OCI-LY7 (cell line): ENCODE measurements around the gene ABLIM1. TPM values are rescaled to one million over a fixed set of nuclear protein-coding genes. Genes with fewer than 3 reads are reported as not detected.

Experiments used
- BruUV-seq: library from RNA; stranded (reverse); fragments of 400-500 nt; replicated peaks from 2 replicates; lab custom pipeline; 2021; lab: Mats Ljungman, UMichigan
- CTCF ChIA-PET: fragments of 300-600 bp; sonication (Branson Sonifier 250); formaldehyde crosslinking; loops from one replicate; lab custom pipeline; 2022; ENCODE audit warnings: antibody characterized with exemption; ENCODE audit not compliant: unreplicated experiment; lab: Charles Lee
- POLR2A ChIA-PET: fragments of 300-600 bp; sonication (Branson Sonifier 250); formaldehyde crosslinking; loops from one replicate; lab custom pipeline; 2022; ENCODE audit warnings: antibody characterized with exemption; lab: Charles Lee
- DNase-seq: peaks from one replicate; pipeline ENCODE4 v3.0.0-alpha.2; 2015; ENCODE audit warnings: low spot score
- H2AFZ ChIP-seq: fragments of 200-600 bp; sonication (generic), shearing (Covaris generic); 2 replicates; pipeline ENCODE4 v1.6.1; 2014; ENCODE audit warnings: mild to moderate bottlenecking, antibody characterized with exemption, low read length, moderate library complexity
- H3K27ac ChIP-seq: fragments of 200-600 bp; sonication (generic); 2 replicates; pipeline ENCODE4 v1.5.1; 2014; ENCODE audit warnings: mixed run types, low read depth, mild to moderate bottlenecking, moderate library complexity, low read length, inconsistent platforms; ENCODE audit not compliant: poor library complexity, severe bottlenecking
- H3K36me3 ChIP-seq: fragments of 200-600 bp; sonication (generic); 2 replicates; pipeline ENCODE4 v1.6.1; 2014; ENCODE audit warnings: mild to moderate bottlenecking, antibody characterized with exemption, low read length, moderate library complexity, mixed read lengths; ENCODE audit not compliant: insufficient read depth
- H3K4me1 ChIP-seq: fragments of 200-600 bp; sonication (generic); 2 replicates; pipeline ENCODE4 v1.5.1; 2014; ENCODE audit warnings: mild to moderate bottlenecking, low read length; ENCODE audit not compliant: insufficient read depth, poor library complexity, severe bottlenecking
- H3K4me2 ChIP-seq: fragments of 200-600 bp; sonication (generic); 2 replicates; pipeline ENCODE4 v1.6.1; 2014; ENCODE audit warnings: mild to moderate bottlenecking, low read length
- H3K4me3 ChIP-seq: fragments of 200-600 bp; sonication (generic); 2 replicates; pipeline ENCODE4 v1.5.1; 2014; ENCODE audit warnings: mild to moderate bottlenecking, low read depth, low read length; ENCODE audit not compliant: poor library complexity, severe bottlenecking
- H3K79me2 ChIP-seq: fragments of 200-600 bp; sonication (generic); 2 replicates; pipeline ENCODE4 v1.6.1; 2016; ENCODE audit warnings: low read depth, mild to moderate bottlenecking, low read length, moderate library complexity, mixed read lengths; ENCODE audit not compliant: insufficient read depth
- H3K9me2 ChIP-seq: fragments of 200-600 bp; sonication (generic); 2 replicates; pipeline ENCODE4 v1.6.1; 2016; ENCODE audit warnings: mild to moderate bottlenecking, low read length, mixed read lengths; ENCODE audit not compliant: insufficient read depth
- H3K9me3 ChIP-seq: fragments of 200-600 bp; sonication (generic); 2 replicates; pipeline ENCODE4 v1.6.1; 2014; ENCODE audit warnings: mild to moderate bottlenecking, mixed run types, low read length, mixed read lengths
- H4K20me1 ChIP-seq: fragments of 200-600 bp; sonication (generic); 2 replicates; pipeline ENCODE4 v1.6.1; 2014; ENCODE audit warnings: mild to moderate bottlenecking, antibody characterized with exemption, low read length, moderate library complexity, mixed read lengths; ENCODE audit not compliant: insufficient read depth
- CTCF ChIP-seq: fragments of 200-600 bp; sonication (generic); conservative IDR thresholded peaks from 2 replicates; pipeline ENCODE4 v1.5.1; 2014; ENCODE audit warnings: mild to moderate bottlenecking, antibody characterized with exemption, low read length, moderate library complexity, mixed read lengths
- EZH2phosphoT487 ChIP-seq: fragments of 200-600 bp; sonication (generic); IDR thresholded peaks from 2 replicates; pipeline ENCODE4 v1.6.1; 2018; ENCODE audit warnings: low read depth, borderline replicate concordance, mild to moderate bottlenecking, mixed run types, antibody characterized with exemption, low read length, moderate library complexity, mixed read lengths
- intact Hi-C: fragments of 100-400 bp; cut with micrococcal nuclease; formaldehyde crosslinking; loops from one replicate; pipeline ENCODE4 v1.10.0; 2022; ENCODE audit not compliant: unreplicated experiment
- total RNA-seq, 2 experiments: library from RNA; depleted of rRNA in 1 of 2; stranded (reverse); fragments of >200 nt in 1 of 2; shearing (Covaris generic) in 1 of 2; gene quantifications; 2 replicates each; pipeline ENCODE4 v1.2.3, GENCODE V29; 2014 to 2022

Gene ABLIM1
- total RNA-seq, 2 experiments from 2014 or later: 94.2 to 268 TPM

- H4K20me1 ChIP-seq: no peaks in the 10 kb centered on the region
- H3K36me3 ChIP-seq: no peaks in the 10 kb centered on the region
- no peak overlapping the region for H3K27ac ChIP-seq
- H3K9me3 ChIP-seq: no peaks in the 10 kb centered on the region
- POLR2A ChIA-PET: interaction anchor here (1.5 kb wide), 1 partner anchor 16 kb away, joined by 3 read pairs; no protein-coding TSS in a partner anchor
- no peaks in the 10 kb centered on the region for H3K79me2 ChIP-seq
- BruUV-seq: no TSS peak
- CTCF ChIA-PET: no interaction called here
- H3K4me2 ChIP-seq: no peak overlapping the region
- no peaks in the 10 kb centered on the region for H3K4me1 ChIP-seq
- H2AFZ ChIP-seq: no peak overlapping the region
- H3K9me2 ChIP-seq: no peaks in the 10 kb centered on the region
- intact Hi-C loops: no loop called here
- TF ChIP-seq EZH2phosphoT487 (no peak), CTCF (no peak)
- no peak overlapping the region for H3K4me3 ChIP-seq
- no peak for DNase-seq
Measured at GRCh38 chr10:114642729-114643128, 15.3 kb downstream of the ABLIM1 start.

GRCh38 chr10:114638821-114639625 lies 19.1 kb downstream of the ABLIM1 start:
- no peaks in the 10 kb centered on the region for H3K9me3 ChIP-seq
- no peak for TF ChIP-seq EZH2phosphoT487
- no peak for TF ChIP-seq CTCF
- no peaks in the 10 kb centered on the region for H3K36me3 ChIP-seq
- H4K20me1 ChIP-seq: no peaks in the 10 kb centered on the region
- no TSS peak for BruUV-seq
- H3K4me1 ChIP-seq: no peaks in the 10 kb centered on the region
- ChIA-PET CTCF (no interaction called here), POLR2A (interaction anchor here (0.6 kb wide), 1 partner anchor 45 kb away, joined by 4 read pairs; no protein-coding TSS in a partner anchor)
- H3K9me2 ChIP-seq: no peaks in the 10 kb centered on the region
- H3K4me2 ChIP-seq: no peak overlapping the region
- no peak overlapping the region for H3K4me3 ChIP-seq
- DNase-seq: no peak
- H3K27ac ChIP-seq: no peak overlapping the region
- H3K79me2 ChIP-seq: no peaks in the 10 kb centered on the region
- H2AFZ ChIP-seq: no peak overlapping the region
- intact Hi-C loops: no loop called here
